IPS-11a (cell line): Measurements from ENCODE around the gene MAPKAP1.
"Not testable (repeated sequence)": the region's sequence is repeated elsewhere in the genome, so short reads cannot be mapped to it uniquely, and the experiment has no call there.

Experiments
- H3K4me3 ChIP-seq: one replicate; pipeline ENCODE4 v1.5.1; 2013; ENCODE audit warnings: low read depth, low read length, control low read depth

MAPKAP1 gene

DNA sequence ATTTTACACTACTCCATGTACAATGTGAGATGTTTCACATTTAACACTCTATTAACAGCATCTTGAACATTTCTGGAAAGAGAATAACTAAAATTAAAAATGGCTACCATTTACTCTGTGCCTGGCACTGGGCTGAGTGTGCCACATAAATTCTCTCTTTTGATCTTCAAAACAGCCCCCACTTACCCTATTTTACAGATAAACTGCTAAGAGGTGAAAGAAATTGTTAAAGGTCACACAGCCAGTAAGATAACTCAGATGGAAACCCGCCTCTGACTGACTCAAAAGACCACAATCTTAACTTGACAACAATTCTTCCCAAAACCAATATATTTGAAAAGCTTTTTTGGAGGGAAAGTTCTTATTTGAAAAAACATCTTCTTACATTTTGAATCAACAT lies 97.3 kb downstream of the MAPKAP1 start:
- H3K4me3 ChIP-seq = no peak overlapping the region

DNA sequence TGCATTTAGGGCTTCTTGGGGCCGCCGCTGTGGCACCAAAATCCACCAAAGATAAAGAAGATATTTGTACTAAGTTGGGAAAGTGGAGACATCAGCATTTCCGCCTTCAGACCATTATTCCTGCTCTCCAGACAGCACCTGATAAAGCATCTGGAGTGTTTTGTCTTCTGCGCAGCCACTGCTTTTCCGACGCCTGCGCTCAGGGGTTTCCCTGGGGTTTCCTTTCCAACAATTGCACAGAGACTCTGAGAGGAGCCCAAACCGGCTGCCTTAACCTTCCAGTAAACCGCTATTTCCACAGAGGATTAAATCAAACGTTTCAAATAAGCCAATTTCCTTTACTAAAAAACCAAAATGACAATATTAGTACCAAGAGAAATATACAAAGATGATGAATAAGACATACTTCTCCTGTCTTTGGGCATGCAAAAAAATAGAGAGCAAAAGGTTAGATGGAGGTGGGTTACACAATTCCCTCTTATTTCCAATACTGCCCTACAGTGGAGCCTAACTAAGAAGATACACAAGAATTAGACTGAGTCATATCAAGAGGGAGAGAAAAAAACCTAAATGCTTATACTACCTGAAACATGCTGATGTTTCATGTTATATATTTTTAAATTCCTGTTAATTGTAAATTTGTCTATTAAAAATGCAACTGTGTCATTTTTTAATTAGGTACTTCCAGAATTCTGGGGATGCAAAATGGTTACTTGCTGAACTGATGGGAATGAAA lies 98.4 kb downstream of the MAPKAP1 start:
- H3K4me3 ChIP-seq = no peak overlapping the region

DNA sequence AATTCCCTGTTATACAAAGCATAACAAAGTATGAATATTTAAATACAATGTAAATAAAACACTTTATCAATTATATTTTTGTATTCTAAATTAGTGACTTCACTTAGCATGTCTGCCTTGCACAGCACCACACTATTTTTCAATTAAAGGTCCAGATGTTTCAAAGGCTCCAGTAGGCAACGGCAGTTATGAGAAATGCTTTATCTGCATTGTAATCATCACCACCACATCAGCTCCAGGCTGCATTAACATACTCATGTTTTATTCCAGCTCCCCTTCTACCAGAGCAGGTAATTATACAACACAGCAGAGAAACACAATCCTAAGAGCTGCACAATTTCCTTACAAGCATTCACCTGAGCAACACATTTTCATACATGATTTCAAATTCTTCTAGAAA lies 102.8 kb downstream of the MAPKAP1 start:
- H3K4me3 ChIP-seq = no peak overlapping the region

DNA sequence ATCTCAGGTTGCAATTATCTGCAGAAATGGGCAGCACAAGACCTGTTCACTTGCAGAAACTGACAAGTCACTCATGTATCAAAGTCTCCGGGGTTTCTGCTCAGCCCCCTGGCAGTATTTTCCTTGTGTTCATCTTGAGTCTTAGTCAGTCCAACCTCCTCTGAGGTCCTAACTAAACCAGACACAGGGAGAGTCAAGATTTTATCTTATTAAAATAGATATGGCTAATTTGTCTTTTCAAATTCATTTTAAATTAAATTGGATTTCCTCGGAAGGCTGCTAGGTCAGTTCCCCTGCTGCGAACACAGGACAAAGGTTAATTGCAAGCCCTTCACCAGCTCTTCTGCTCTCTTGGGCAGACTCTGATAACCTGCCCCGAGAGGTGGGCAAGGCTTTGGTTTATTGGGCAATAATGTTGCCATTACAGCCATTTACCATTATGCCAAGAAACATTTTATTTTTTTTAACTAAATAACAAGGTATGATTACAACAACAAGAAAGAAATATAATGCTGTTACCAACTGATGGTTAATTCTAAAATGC lies 103.5 kb downstream of the MAPKAP1 start:
- H3K4me3 ChIP-seq = no peak overlapping the region

DNA sequence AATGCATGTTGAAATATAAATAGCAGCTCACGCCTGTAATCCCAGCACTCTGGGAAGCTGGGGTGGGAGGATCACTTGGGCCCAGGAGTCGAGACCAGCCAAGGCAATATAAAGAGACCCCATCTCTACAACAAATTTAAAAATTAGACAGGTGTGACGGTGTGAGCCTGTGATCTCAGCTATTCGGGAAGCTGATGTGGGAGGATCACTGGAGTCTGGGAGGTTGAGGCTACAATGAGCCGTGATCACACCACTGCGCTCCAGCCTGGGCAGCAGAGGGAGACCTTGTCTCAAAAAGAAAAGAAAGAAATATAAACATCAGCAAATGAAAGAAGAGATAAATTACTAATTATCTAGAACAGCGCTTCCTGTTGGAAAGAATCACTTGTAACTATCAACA lies 105.0 kb downstream of the MAPKAP1 start:
- H3K4me3 ChIP-seq = no peak overlapping the region

DNA sequence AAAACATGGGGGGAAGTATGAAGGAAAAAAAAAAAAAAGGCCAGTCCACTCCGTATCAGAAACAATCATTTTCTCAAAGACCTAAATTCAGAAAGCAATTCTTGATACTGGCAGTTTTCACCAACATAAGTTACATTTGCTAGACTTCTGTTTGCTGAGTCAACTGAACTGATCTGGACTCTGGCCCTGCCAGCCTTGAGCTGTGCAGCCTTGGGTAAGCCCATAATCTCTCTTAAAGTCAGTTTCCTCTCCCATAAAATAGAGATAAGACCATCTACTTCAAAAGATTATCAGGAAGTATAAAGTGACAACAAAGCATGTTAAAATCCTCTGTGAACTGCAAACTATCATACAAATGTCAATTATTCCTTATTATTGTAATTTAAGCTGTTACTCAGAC lies 106.8 kb downstream of the MAPKAP1 start:
- H3K4me3 ChIP-seq = no peak overlapping the region

DNA sequence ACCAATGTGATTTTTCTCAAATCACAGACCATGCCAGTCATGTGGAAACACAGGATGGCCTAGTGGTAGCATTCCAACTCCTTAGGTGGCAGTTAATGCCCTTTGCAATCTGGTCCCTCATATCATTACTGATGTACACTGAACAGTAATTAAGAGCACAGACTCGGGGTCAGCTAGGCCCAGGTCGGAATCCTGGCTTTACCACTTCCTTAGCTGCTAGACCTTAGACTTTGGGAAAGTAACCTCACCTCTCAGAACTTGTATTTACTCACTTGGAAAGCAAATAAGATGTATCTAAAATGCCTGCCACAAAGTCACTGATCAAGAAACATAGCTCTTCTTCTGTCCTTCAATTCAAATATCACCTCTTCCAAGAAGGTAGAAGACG lies 112.8 kb downstream of the MAPKAP1 start:
- no peak overlapping the region for H3K4me3 ChIP-seq

DNA sequence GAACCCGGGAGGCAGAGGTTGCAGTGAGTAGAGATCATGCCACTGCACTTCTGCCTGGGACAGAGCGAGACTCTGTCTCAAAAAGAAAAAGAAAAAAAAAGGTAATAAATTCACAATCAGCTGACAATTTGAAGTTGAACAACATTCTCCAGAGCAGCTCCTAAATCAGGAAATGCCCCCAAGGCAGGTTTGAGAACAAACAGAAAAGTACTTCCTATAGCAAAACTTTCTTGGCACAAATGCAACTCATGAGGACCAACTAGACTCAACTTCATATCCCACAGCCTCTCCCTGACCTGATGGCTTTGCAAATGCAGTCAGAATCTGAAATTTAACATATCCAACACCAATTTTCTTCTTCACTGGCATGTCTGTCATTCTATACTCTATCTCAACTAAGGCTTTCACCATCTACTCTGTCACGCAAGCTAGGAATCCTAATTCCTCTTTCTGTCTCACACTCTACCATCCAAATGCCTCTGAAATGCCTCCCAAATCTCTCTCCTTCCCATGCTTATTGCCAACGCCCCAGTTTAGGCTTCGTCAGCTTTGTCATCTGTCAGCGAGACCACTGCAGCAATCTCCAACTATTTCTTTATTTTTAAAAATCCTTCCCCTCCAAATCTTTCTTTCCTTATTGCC lies 113.3 kb downstream of the MAPKAP1 start:
- H3K4me3 ChIP-seq = no peak overlapping the region

DNA sequence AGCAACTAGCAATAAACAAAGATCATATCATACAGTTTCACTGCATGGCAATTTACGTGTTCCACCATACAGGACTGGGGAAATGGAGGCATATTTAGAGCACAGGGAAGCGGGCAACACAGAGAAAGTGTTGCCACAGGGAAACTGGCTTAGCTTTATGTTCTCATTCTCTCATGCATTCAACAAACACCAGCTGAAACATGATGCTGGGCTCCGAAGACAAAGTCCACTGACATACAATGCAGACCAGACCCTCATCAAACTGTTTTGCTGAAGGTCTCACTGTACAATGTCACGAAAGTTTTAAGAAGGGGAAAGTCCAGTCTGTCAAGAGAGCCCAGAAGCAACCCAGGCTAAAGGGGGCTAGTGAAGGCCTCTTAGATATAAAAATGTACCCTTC lies 115.1 kb downstream of the MAPKAP1 start:
- H3K4me3 ChIP-seq = no peak overlapping the region

DNA sequence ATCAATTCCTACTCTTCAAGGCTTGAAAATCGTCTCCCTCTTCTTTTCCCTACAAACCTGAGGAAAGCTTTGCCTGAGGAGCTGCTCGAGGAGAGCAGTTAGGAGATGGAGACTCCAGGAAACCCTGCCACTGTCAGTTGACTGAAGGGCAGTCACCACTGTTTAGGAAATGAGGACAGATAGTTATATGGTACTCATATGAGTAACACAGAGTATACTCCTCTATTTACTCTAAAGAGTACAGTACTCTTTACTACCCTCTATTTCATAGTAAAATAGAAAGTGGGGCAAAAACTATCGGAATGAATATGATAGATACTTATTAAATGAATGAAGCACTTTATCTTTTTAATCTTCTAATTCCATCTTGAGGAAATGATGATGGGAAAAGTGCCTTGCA lies 115.8 kb downstream of the MAPKAP1 start:
- H3K4me3 ChIP-seq = no peak overlapping the region

DNA sequence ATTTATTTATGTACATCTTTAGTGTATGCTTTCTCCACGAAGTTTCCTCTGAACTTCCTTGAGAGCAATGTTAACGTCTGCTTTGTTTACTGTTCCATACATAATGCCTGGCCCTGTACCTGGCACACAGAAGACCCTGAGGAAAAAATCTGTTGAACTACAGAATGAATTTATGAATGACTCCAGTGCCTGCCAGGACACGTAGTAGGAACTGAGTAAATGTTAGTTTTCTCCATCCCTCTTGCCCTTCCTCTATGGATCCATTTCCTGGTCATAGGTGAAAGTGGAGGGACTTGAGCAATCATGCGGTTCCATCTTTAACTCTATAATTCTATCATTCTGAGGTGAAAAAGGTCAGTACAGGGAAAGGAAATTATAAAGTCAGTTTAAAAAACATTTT lies 117.7 kb downstream of the MAPKAP1 start:
- no peak overlapping the region for H3K4me3 ChIP-seq

DNA sequence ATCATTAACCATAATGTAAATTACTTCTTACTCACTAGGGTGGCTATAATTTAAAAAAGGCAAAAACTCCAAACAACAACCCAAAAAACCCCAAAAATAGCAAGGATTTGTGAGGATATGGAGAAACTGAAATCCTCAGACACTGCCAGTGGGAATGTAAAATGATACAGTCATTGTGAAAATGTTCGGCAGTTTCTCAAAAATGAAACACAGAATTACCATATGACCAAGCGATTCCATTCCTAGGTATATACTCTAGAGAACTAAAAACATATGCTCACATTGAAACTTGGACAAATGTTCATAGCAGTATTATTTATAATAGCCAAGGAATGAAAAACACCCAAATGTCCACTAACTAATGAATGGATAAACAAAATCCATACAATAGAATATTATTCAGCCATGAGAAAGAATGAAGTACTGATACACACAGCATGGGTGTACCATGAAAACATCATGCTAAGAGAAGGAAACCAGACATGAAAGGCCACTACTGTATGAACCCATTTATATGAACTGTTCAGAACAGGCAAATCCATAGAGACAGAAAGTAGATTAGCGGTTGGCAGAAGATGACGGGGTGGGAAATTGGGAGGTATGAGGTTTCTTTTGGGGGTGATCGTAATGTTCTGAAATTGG lies 119.1 kb downstream of the MAPKAP1 start:
- no peak overlapping the region for H3K4me3 ChIP-seq

DNA sequence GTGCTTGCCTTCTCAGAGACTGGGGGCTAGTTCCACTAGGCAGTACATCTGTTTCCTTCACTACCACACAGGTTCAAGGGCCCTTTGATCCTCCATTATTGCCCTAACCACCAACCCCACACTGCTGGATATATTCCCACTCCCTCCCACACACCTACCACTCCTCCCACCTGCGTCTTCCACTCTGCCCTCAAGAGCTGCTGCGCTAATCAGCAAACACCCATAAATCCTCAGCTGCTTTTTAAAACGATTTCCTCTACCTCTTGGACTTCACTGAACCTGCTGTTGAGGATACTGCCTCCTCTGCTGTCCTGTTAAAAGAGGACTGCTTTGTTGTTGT lies 120.9 kb downstream of the MAPKAP1 start:
- no peak overlapping the region for H3K4me3 ChIP-seq

DNA sequence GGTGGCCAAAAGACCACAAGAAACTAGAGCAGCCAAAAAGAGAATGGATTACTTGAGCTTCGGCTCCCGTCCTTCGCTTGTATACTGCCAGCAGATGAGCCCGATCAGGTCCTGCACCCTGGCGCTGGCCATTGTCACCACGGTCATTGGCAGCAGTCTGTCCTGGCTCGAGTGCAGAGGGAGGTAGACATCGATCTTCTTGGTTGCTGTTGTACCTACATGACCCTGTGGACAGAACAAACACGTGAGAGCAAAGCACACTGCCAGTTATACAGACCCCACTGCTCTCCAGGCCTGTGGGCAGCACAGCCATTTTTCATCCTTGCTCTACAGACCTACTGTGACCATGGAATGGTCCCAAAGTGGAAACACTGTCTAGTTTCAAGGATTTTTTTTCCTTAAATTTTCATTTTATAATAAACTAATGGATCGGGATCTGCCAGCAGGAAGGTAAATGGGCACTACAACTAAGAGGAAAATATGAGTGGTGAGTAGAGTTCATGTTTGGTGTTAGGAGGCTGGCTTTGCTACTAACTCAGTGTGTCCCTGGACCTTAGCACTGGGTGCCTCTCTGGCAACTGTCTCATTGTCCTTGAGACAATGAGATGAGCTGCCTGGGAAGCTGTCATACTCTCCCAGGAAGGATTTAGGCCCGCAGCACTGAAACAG lies 121.4 kb downstream of the MAPKAP1 start:
- H3K4me3 ChIP-seq = no peak overlapping the region

DNA sequence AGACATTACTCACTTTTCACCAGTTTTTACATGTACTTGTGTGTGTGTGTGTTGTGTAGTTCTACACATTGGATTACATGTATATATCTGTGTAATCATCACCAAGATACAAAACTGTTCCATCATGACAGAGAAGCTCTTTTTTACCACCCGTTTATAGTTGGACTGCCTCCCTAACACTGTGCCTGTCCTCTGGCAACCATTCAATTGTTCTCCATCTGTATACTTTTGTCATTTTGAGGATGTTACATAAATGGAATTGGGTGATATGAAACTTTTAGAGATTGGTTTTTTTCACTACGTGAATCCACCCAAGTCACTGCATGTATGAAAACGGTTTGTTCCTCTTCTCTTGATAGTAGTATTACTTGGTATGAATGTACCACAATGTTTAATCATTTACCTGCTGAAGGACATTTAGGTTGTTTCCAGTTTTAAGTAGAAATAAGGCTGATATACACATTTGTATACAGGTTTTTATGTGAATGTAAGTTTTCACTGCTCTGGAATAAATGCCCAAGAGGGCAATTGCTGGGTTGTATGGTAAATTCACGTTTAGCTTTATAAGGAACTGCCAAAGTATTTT lies 126.2 kb downstream of the MAPKAP1 start:
- no peak overlapping the region for H3K4me3 ChIP-seq

DNA sequence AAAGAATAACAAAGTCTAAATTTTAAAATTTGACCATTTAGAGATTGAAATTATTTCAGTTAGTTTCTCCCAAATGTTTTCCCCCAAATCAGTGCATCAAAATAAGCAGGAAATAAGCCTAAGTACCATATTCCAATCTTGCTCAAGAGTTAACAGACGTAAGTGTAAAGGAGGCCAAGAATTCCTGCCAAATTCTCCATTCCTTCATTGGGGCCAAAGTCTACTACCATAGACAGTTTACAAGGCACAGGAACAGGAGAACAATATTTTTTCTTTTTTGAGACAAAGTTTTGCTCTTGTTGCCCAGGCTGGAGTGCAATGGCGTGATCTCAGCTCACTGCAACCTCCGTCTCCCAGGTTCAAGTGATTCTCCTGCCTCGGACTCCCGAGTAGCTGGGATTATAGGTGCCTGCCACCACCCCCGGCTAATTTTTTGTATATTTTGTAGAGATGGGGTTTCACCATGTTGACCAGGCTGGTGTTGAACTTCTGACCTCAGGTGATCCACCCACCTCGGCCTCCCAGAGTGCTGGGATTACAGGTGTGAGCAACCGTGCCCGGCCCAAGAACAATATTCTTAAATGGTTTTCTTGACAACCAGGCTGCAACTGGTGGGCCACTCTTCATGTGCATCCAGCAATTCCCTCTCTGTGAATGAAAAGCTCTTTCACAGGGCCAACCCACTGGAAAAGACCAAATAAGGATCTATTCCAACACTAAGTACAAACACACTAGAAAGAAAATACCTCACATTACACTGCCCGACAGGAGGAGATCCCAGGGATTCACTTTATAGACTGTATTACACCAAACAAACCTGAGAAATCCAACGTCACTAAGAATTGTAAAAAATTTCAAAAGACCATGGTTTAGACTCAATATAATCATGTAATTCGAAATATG lies 127.7 kb downstream of the MAPKAP1 start:
- no peak overlapping the region for H3K4me3 ChIP-seq

DNA sequence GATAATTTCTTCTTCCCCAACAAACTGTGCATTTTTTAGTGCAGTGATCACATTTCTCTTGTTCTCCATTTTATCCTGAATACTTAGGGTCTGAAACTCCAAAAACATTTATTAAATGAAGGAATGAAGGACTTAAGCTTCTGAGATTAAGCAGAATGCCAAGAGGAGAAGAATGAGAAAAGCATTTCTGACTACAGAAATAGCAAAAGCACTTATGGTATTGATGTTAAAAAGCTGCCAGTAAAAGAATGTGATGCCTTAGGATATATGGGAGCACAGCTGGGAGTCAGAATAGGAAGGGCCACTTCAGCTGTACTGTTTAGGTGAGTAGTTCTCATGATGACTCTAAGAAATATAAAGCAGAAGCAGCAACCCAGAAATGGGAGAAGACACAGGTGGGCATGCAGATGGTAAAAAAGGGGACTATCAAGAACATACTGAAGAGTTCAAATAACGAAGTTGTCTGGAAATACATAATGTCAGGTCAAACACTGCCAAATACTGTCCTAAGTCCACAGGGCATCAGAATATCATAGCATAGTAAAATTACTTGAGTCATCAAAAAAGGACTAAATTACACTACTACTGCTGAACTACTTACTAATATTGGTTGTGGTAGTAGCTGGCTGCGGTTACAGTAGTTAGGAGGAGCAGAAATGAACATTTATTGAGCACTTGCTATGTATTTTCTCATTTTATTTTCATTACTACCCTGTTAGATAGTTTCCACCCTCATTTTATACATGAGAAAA lies 132.7 kb downstream of the MAPKAP1 start:
- no peak overlapping the region for H3K4me3 ChIP-seq

DNA sequence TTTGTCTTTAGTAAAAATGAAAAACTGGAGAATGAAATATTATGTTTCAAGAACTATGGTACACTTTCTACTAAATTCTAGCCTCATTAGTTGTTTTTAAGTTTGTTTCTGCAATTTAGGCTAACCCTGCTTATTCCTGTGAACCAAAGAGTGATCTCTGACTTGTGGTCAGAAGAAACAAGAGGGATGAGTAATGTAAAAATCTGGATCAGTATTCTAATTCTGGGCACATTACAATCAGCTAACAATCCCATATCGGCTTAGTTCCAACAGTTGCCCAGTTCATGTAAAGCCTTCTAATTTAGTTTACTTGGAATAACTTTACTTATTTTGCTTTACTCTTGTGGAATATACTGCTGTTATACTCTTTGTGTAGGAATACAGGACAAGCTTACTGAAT lies 134.5 kb downstream of the MAPKAP1 start:
- H3K4me3 ChIP-seq = not testable (repeated sequence)

DNA sequence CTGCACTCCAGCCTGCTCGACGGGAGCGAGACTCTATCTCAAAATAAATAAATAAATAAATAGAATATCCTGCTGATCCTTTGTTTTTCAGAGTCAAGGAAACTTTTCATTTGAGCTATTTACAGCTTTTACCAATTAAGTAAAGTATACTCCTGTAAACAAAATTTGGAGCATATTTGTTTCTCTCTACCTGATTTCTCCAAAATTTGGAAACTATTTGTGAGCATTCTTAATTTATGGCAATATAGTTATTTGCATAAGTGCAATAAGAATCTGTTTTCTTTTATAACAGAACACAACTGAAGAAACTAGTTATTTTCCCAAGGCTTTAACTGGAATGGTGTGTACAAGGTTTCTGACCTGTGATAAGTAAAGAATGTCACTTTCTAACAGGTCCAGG lies 135.2 kb downstream of the MAPKAP1 start:
- not testable (repeated sequence) for H3K4me3 ChIP-seq

DNA sequence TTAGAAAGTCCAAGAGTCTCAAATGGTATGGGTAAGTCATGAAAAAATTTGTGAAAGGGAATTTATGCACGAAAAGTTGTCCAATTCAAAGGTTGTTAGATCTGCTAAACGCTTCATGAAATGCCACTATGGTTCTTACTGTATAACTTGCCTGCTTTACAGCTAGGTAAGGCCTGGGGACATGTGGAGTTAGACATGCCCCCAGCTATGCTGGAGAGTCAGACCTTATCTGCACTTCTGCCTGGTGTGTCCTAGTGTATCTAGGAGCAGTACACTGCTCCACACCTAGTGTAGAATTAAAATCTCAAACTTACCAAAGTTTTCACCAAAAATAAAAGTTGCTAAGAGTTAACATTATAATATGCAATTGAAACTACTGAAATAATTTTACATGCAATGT lies 136.8 kb downstream of the MAPKAP1 start:
- H3K4me3 ChIP-seq = no peak overlapping the region
